H1 (cell line): Measurements from ENCODE around the gene DKK2.

Experiments
- JUN ChIP-seq: IDR thresholded peaks from 2 replicates; pipeline ENCODE4 v1.6.1; 2011; ENCODE audit warnings: low read depth, mild to moderate bottlenecking, improper control_type of control experiment, low read length
- SIN3A ChIP-seq, 2 experiments: IDR thresholded peaks in 1 of 2; conservative IDR thresholded peaks in 1 of 2; 2 replicates each; pipeline ENCODE4 v1.6.1; 2011 to 2012; ENCODE audit warnings: low read length in 2 of 2, improper control_type of control experiment in 1 of 2, low read depth in 1 of 2, mild to moderate bottlenecking in 1 of 2
- ZNF274 ChIP-seq: IDR thresholded peaks from 2 replicates; pipeline ENCODE4 v1.7.0; 2012; ENCODE audit warnings: low read length, borderline replicate concordance; ENCODE audit errors: extremely low read depth

- TF ChIP-seq SIN3A (conservative IDR thresholded peaks at IDR 0.05 in 1 of 2, IDR thresholded peaks at IDR 0.05 in 1 of 2; ENCODE audit: low read depth in 1 of 2, low read length in 2 of 2) (no peak), JUN (no peak), ZNF274 (no peak)
These were observed 94.3 kb downstream of the DKK2 start for GRCh38 chr4:106941841-106942240.
